ENCODE measurements around the gene CWC22. TPM values are rescaled to one million over a fixed set of nuclear protein-coding genes. Genes with fewer than 3 reads are reported as not detected.
A peak's percentile ranks its signal among the peaks of the same experiment; 100 is the strongest.

The CWC22 gene
- total RNA-seq, 1 donor from 2014 or later, result 27.7 TPM

DNA sequence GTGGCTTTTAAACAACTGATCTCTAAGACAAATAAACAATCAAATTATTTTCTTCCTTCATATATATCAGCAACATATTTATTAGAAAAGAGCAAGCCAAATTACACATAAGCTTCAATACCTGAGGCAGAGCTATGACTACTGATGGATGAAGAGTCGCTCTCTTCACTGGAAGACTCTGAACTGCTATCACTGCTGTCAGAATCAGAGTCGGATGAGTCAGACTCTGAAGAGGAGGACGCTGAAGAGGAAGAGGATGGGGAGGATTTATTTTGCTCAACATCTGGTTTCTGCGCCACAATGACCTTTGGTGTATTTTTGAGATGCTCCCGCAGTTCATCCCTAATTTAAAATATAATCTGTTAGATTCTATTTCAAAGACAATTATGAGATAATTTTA lies 56.7 kb downstream of the CWC22 start:
- Mint-ChIP-seq H3K36me3 (ENCODE audit: insufficient read depth) (peaks cover 23% of the 10 kb centered on the region), H3K27me3 (no peaks in the 10 kb centered on the region), H3K27ac (no peak overlapping the region), H3K4me1 (ENCODE audit: low read depth) (peaks cover 14% of the 10 kb centered on the region), H3K9me3 (ENCODE audit: low read depth) (no peaks in the 10 kb centered on the region), H3K4me3 (ENCODE audit: low read depth) (no peak overlapping the region)
- no peak for TF ChIP-seq CTCF (IDR thresholded peaks at IDR 0.05; ENCODE audit: unreplicated experiment)
- DNase-seq (ENCODE audit: low spot score, unreplicated experiment), result no peak

DNA sequence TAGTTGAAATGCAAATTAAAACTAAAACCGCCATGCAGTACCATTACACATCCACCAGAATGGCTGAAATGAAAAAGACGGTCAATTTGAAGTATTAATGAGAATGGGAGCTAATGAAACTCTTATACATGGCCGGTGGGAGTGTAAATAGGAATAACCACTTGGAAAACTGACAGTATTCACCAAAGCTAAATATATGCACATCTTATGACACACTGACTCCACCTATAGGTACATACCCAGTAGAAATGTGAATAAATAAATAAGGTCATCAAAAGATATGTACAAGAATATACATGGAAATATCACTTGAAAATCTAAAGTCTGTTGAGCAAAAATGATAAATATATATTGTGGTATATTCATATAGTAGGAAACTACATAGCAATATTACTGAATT lies 57.7 kb downstream of the CWC22 start:
- Mint-ChIP-seq H3K27me3 (no peaks in the 10 kb centered on the region), H3K4me1 (ENCODE audit: low read depth) (peaks cover 14% of the 10 kb centered on the region), H3K4me3 (ENCODE audit: low read depth) (no peak overlapping the region), H3K27ac (no peak overlapping the region), H3K36me3 (ENCODE audit: insufficient read depth) (peaks cover 27% of the 10 kb centered on the region), H3K9me3 (ENCODE audit: low read depth) (no peaks in the 10 kb centered on the region)
- TF ChIP-seq CTCF (IDR thresholded peaks at IDR 0.05; ENCODE audit: unreplicated experiment), result no peak
- DNase-seq (ENCODE audit: low spot score, unreplicated experiment), result no peak

DNA sequence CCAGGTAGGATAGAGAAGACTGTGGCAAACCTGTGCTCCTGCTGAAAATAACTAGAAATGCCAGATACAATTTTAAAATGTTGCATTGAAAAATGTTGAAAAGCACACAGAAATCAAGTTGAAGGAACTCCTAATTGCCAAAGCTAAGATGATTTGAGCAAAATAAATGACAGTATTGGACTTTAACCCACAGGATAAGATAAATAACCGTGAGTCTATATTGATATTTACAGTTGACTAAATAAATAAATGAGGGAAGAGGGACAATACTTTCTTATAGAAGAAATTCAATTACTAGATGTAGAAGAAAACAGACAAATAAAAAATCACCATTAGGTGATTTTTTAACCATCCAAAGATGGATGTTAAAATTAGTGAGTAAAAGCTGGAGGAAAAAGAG lies 59.0 kb downstream of the CWC22 start:
- H3K9me3 Mint-ChIP-seq (ENCODE audit: low read depth), result no peaks in the 10 kb centered on the region
- peaks cover 29% of the 10 kb centered on the region for H3K36me3 Mint-ChIP-seq (ENCODE audit: insufficient read depth)
- peaks cover 14% of the 10 kb centered on the region for H3K4me1 Mint-ChIP-seq (ENCODE audit: low read depth)
- peak overlapping the region; percentile 6 for H3K27ac Mint-ChIP-seq
- DNase-seq (ENCODE audit: low spot score, unreplicated experiment), result no peak
- no peak overlapping the region for H3K4me3 Mint-ChIP-seq (ENCODE audit: low read depth)
- TF ChIP-seq CTCF (IDR thresholded peaks at IDR 0.05; ENCODE audit: unreplicated experiment), result no peak
- no peaks in the 10 kb centered on the region for H3K27me3 Mint-ChIP-seq

- Mint-ChIP-seq H3K4me1 (ENCODE audit: low read depth) (peaks cover 14% of the 10 kb centered on the region), H3K27ac (no peak overlapping the region), H3K27me3 (no peaks in the 10 kb centered on the region), H3K4me3 (ENCODE audit: low read depth) (no peak overlapping the region), H3K36me3 (ENCODE audit: insufficient read depth) (peaks cover 27% of the 10 kb centered on the region), H3K9me3 (ENCODE audit: low read depth) (no peaks in the 10 kb centered on the region)
- no peak for DNase-seq (ENCODE audit: low spot score, unreplicated experiment)
- no peak for TF ChIP-seq CTCF (IDR thresholded peaks at IDR 0.05; ENCODE audit: unreplicated experiment)
Observed at GRCh38 chr2:179946810-179947615, 60.1 kb downstream of the CWC22 start.

DNA sequence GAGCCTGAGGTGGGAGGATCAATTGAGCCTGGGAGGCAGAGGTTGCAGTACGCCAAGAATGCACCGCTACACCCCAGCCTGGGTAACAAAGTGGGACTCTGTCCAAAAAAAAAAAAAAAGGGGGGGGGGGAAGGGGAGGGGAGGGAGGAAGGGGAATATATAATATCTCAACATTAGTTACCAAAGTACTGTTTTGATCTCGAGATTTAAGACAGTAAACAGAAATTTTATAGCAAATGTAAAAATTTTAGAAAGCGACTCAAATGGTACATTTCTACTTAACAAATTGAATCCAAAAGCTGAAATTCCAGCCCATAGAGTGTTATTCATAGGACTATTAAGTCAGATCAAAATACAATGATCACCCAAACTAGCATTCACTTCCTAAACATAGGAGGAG lies 60.8 kb downstream of the CWC22 start:
- Mint-ChIP-seq H3K27ac (no peak overlapping the region), H3K36me3 (ENCODE audit: insufficient read depth) (peaks cover 23% of the 10 kb centered on the region)
- no peak for TF ChIP-seq CTCF (IDR thresholded peaks at IDR 0.05; ENCODE audit: unreplicated experiment)

More for the DNA sequence above, 60.8 kb downstream of the CWC22 start:
- H3K9me3 Mint-ChIP-seq (ENCODE audit: low read depth), result no peaks in the 10 kb centered on the region
- H3K4me1 Mint-ChIP-seq (ENCODE audit: low read depth), result peaks cover 14% of the 10 kb centered on the region
- no peak for DNase-seq (ENCODE audit: low spot score, unreplicated experiment)
- H3K4me3 Mint-ChIP-seq (ENCODE audit: low read depth), result no peak overlapping the region
- H3K27me3 Mint-ChIP-seq, result no peaks in the 10 kb centered on the region
